ENCODE data around the gene ANTXR1. TPM values are rescaled to one million over a fixed set of nuclear protein-coding genes. Genes with fewer than 3 reads are reported as not detected.
A peak's percentile ranks its signal among the peaks of the same experiment; 100 is the strongest.

The ANTXR1 gene
- total RNA-seq, 1 donor from 2014 or later = 54.3 TPM

- Histone ChIP-seq H3K36me3 (no peaks in the 10 kb centered on the region), H3K27me3 (ENCODE audit: low read depth) (no peaks in the 10 kb centered on the region), H3K4me3 (no peak overlapping the region), H3K4me1 (peaks cover 7% of the 10 kb centered on the region), H3K9me3 (peaks cover 1% of the 10 kb centered on the region), H3K27ac (no peak overlapping the region)
- ATAC-seq (no peak), DNase-seq (no peak)
- intact Hi-C loops (cut with DNase I) = no loop called here
- TF ChIP-seq, protein P1, sequence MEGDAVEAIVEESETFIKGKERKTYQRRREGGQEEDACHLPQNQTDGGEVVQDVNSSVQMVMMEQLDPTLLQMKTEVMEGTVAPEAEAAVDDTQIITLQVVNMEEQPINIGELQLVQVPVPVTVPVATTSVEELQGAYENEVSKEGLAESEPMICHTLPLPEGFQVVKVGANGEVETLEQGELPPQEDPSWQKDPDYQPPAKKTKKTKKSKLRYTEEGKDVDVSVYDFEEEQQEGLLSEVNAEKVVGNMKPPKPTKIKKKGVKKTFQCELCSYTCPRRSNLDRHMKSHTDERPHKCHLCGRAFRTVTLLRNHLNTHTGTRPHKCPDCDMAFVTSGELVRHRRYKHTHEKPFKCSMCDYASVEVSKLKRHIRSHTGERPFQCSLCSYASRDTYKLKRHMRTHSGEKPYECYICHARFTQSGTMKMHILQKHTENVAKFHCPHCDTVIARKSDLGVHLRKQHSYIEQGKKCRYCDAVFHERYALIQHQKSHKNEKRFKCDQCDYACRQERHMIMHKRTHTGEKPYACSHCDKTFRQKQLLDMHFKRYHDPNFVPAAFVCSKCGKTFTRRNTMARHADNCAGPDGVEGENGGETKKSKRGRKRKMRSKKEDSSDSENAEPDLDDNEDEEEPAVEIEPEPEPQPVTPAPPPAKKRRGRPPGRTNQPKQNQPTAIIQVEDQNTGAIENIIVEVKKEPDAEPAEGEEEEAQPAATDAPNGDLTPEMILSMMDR (IDR thresholded peaks at IDR 0.05) = no peak
Observed at GRCh38 chr2:69007169-69007568, 5.8 kb upstream of the ANTXR1 start.

GRCh38 chr2:69007603-69008002, 5.4 kb upstream of the ANTXR1 start:
- Histone ChIP-seq H3K9me3 (no peaks in the 10 kb centered on the region), H3K4me1 (peaks cover 10% of the 10 kb centered on the region), H3K36me3 (no peaks in the 10 kb centered on the region), H3K27me3 (ENCODE audit: low read depth) (no peaks in the 10 kb centered on the region), H3K4me3 (no peak overlapping the region), H3K27ac (no peak overlapping the region)
- DNase-seq = no peak
- ATAC-seq = no peak
- TF ChIP-seq, protein P1 (IDR thresholded peaks at IDR 0.05) = no peak
- intact Hi-C loops (cut with DNase I) = no loop called here

- Histone ChIP-seq H3K27me3 (ENCODE audit: low read depth) (peaks cover 20% of the 10 kb centered on the region), H3K27ac (no peak overlapping the region), H3K9me3 (no peaks in the 10 kb centered on the region), H3K4me1 (peaks cover 28% of the 10 kb centered on the region), H3K36me3 (no peaks in the 10 kb centered on the region), H3K4me3 (no peak overlapping the region)
- TF ChIP-seq, protein P1 (IDR thresholded peaks at IDR 0.05) = no peak
- intact Hi-C loops (cut with DNase I) = no loop called here
- no peak for DNase-seq
- peak; percentile 74 to 80 for ATAC-seq
Observed at GRCh38 chr2:69010437-69011194, 2.4 kb upstream of the ANTXR1 start.

GRCh38 chr2:69011611-69012157, 1.3 kb upstream of the ANTXR1 start:
- H3K4me1 ChIP-seq = peaks cover 28% of the 10 kb centered on the region
- H3K36me3 ChIP-seq = no peaks in the 10 kb centered on the region
- H3K27me3 ChIP-seq (ENCODE audit: low read depth) = peaks cover 22% of the 10 kb centered on the region
- TF ChIP-seq, protein P1 (IDR thresholded peaks at IDR 0.05) = no peak
- DNase-seq (no peak), ATAC-seq (no peak)
- no peak overlapping the region for H3K4me3 ChIP-seq
- intact Hi-C loops (cut with DNase I) = no loop called here
- no peak overlapping the region for H3K27ac ChIP-seq
- no peaks in the 10 kb centered on the region for H3K9me3 ChIP-seq

DNA sequence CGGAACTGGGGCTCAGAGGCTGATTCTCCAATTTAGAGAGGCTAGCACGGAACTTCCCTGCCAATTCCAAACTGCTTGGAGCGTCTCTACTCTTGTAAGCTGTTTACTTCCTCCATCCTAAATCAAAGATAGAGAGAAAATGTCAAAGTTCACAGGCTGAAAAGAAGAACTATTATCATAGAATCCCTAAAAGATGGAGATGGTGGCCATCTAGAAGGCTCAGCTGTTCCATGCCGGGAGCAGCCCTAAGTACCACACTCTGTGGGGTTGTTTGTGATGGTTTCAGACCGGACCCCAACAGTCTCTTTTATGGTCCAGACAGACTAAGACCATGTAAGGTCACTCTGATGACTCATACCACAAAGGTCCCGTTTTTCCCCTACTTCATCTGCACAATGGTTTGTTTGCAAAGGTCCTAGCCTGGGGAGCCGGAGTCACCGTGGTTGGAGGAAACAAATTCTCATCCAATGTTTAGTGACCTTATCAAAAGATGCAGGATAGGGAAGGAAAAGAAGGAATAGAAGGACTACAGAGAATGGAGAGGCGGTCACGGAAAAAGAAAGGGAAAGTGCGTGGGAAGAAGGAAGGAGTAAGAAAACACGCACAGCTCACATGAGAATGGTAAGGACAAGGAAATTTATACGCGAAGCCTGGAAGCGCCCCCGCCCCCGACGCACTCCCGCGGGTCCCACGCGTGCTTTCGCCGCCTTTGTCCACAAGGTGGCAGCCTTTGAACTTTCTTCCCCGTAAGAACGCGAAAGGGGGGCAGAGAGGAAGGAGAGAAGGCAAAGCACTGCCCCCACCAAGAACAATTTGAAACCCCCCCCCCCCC, 453 bp upstream of the ANTXR1 start:
- peaks cover 22% of the 10 kb centered on the region for H3K27me3 ChIP-seq (ENCODE audit: low read depth)
- no peaks in the 10 kb centered on the region for H3K9me3 ChIP-seq
- peak; percentile 74 for DNase-seq
- TF ChIP-seq, protein P1 (IDR thresholded peaks at IDR 0.05) = peak; percentile 74
- peak overlapping the region; percentile 87 for H3K4me3 ChIP-seq
- H3K4me1 ChIP-seq = peaks cover 28% of the 10 kb centered on the region
- intact Hi-C loops (cut with DNase I) = no loop called here
- peak; percentile 73 to 74 for ATAC-seq
- H3K27ac ChIP-seq = peak overlapping the region; percentile 80
- H3K36me3 ChIP-seq = no peaks in the 10 kb centered on the region

Data from lower lobe of right lung (tissue), 2 donors.